GM20000 (cell line): ENCODE results near the gene PROK2.

Experiments
- DNase-seq: peaks from one replicate; pipeline ENCODE4 v3.0.0; 2012; ENCODE audit warnings: low spot score
- CTCF ChIP-seq: IDR thresholded peaks from 2 replicates; pipeline ENCODE4 v1.5.1; 2012; ENCODE audit warnings: mild to moderate bottlenecking, control low read depth; ENCODE audit errors: extremely low read depth, missing control alignments

PROK2 gene

GRCh38 chr3:71744738-71745137, 40.2 kb downstream of the PROK2 start:
- no peak for TF ChIP-seq CTCF
- no peak for DNase-seq

- no peak for DNase-seq
- no peak for TF ChIP-seq CTCF
Observed at GRCh38 chr3:71742621-71743020, 42.3 kb downstream of the PROK2 start.

GRCh38 chr3:71734881-71735280, 50.1 kb downstream of the PROK2 start:
- no peak for DNase-seq
- no peak for TF ChIP-seq CTCF

- no peak for DNase-seq
- no peak for TF ChIP-seq CTCF
Observed at GRCh38 chr3:71733319-71733718, 51.6 kb downstream of the PROK2 start.

GRCh38 chr3:71732637-71733036, 52.3 kb downstream of the PROK2 start:
- no peak for TF ChIP-seq CTCF
- DNase-seq, result no peak

GRCh38 chr3:71728632-71729342, 56.2 kb downstream of the PROK2 start:
- no peak for DNase-seq
- TF ChIP-seq CTCF, result no peak

- no peak for DNase-seq
Observed at GRCh38 chr3:71726146-71726545, 58.8 kb downstream of the PROK2 start.

More at GRCh38 chr3:71726146-71726545, 58.8 kb downstream of the PROK2 start:
- no peak for TF ChIP-seq CTCF
